Suprapubic skin (tissue), 4 donors: ENCODE measurements around the gene ADAMTSL2. TPM values are rescaled to one million over a fixed set of nuclear protein-coding genes. Genes with fewer than 3 reads are reported as not detected.

Experiments used
- DNase-seq, 2 donors: peaks; one replicate each; pipeline ENCODE4 v3.0.0-alpha.2; 2019; ENCODE audit warnings: low spot score in 2 of 2
- H3K27ac ChIP-seq: fragments of 200-600 bp; sonication (generic); one replicate; pipeline ENCODE4 v1.5.1; 2019
- H3K27me3 ChIP-seq: fragments of 200-600 bp; sonication (generic); one replicate; pipeline ENCODE4 v1.5.1; 2019
- H3K36me3 ChIP-seq: fragments of 200-600 bp; sonication (generic); one replicate; pipeline ENCODE4 v1.5.1; 2019
- H3K4me1 ChIP-seq: fragments of 200-600 bp; sonication (generic); one replicate; pipeline ENCODE4 v1.5.1; 2019
- H3K4me3 ChIP-seq: fragments of 200-600 bp; sonication (generic); one replicate; pipeline ENCODE4 v1.5.1; 2019; ENCODE audit warnings: mild to moderate bottlenecking
- H3K9me3 ChIP-seq: fragments of 200-600 bp; sonication (generic); one replicate; pipeline ENCODE4 v1.5.1; 2019
- CTCF ChIP-seq, 2 donors: fragments of 200-600 bp in 1 of 2; fragments of 450-650 bp in 1 of 2; sonication (generic) in 1 of 2; IDR thresholded peaks; one replicate each; pipeline ENCODE4 v1.5.1; 2016 to 2019; ENCODE audit warnings: antibody characterized with exemption in 2 of 2, mild to moderate bottlenecking in 1 of 2, moderate library complexity in 1 of 2
- EP300 ChIP-seq: sonication (generic); formaldehyde crosslinking; IDR thresholded peaks from one replicate; pipeline ENCODE4 v1.6.1; 2017; ENCODE audit warnings: antibody characterized with exemption
- POLR2A ChIP-seq, 2 donors: fragments of 450-650 bp; IDR thresholded peaks; one replicate each; pipeline ENCODE4 v1.6.1; 2017; ENCODE audit warnings: antibody characterized with exemption in 2 of 2, mild to moderate bottlenecking in 2 of 2, moderate library complexity in 2 of 2
- POLR2AphosphoS5 ChIP-seq, 3 donors: sonication (generic); formaldehyde crosslinking; IDR thresholded peaks; one replicate each; pipeline ENCODE4 v1.6.1; 2017; ENCODE audit warnings: antibody characterized with exemption in 3 of 3
- WGBS: methylation state at CpG from one replicate; pipeline ENCODE4 v1.1.5; 2018; 5-methylcytosine and 5-hydroxymethylcytosine counted together
- total RNA-seq, 4 donors: library from RNA; depleted of rRNA; stranded (reverse); fragments of >200 nt; gene quantifications; one replicate each; pipeline ENCODE4 v1.1.0, GENCODE V29; 2016

ADAMTSL2 gene
- total RNA-seq, 4 donors from 2014 or later: 0.16 to 0.85 (median 0.46) TPM

GRCh38 chr9:133612051-133612450 is 77.5 kb downstream of the ADAMTSL2 start:
- H3K27ac ChIP-seq: no peak overlapping the region
- DNase-seq: no peak
- peaks cover 99% of the 10 kb centered on the region for H3K27me3 ChIP-seq
- no peak overlapping the region for H3K4me3 ChIP-seq
- 84% methylated on average over 9 of the region's 9 CpGs for WGBS
- TF ChIP-seq CTCF (IDR thresholded peaks at IDR 0.05) (no peak), EP300 (no peak), POLR2A (IDR thresholded peaks at IDR 0.05) (no peak), POLR2AphosphoS5 (IDR thresholded peaks at IDR 0.05) (no peak)
- peaks cover 7% of the 10 kb centered on the region for H3K4me1 ChIP-seq
- no peaks in the 10 kb centered on the region for H3K36me3 ChIP-seq
- H3K9me3 ChIP-seq: no peaks in the 10 kb centered on the region

- Histone ChIP-seq H3K27me3 (peaks cover 99% of the 10 kb centered on the region), H3K9me3 (no peaks in the 10 kb centered on the region), H3K27ac (no peak overlapping the region), H3K36me3 (no peaks in the 10 kb centered on the region), H3K4me3 (no peak overlapping the region), H3K4me1 (peaks cover 7% of the 10 kb centered on the region)
- TF ChIP-seq POLR2A (IDR thresholded peaks at IDR 0.05) (no peak), EP300 (no peak), CTCF (IDR thresholded peaks at IDR 0.05) (no peak), POLR2AphosphoS5 (IDR thresholded peaks at IDR 0.05) (no peak)
- DNase-seq: no peak
- 41% methylated on average over 7 of the region's 8 CpGs for WGBS
Measured at GRCh38 chr9:133612816-133613215, 78.3 kb downstream of the ADAMTSL2 start.

- peaks cover 7% of the 10 kb centered on the region for H3K4me1 ChIP-seq
- H3K27me3 ChIP-seq: peaks cover 99% of the 10 kb centered on the region
- DNase-seq: no peak
- H3K9me3 ChIP-seq: no peaks in the 10 kb centered on the region
- WGBS: 75% methylated on average over 16 of the region's 16 CpGs
- no peak for TF ChIP-seq EP300
- no peak for TF ChIP-seq POLR2A (IDR thresholded peaks at IDR 0.05)
- no peak for TF ChIP-seq CTCF (IDR thresholded peaks at IDR 0.05)
- no peak for TF ChIP-seq POLR2AphosphoS5 (IDR thresholded peaks at IDR 0.05)
- no peak overlapping the region for H3K27ac ChIP-seq
- no peak overlapping the region for H3K4me3 ChIP-seq
- no peaks in the 10 kb centered on the region for H3K36me3 ChIP-seq
Measured at GRCh38 chr9:133613432-133613831, 78.9 kb downstream of the ADAMTSL2 start.

- Histone ChIP-seq H3K27me3 (peaks cover 96% of the 10 kb centered on the region), H3K27ac (no peak overlapping the region), H3K4me3 (no peak overlapping the region), H3K36me3 (no peaks in the 10 kb centered on the region), H3K9me3 (no peaks in the 10 kb centered on the region), H3K4me1 (peaks cover 5% of the 10 kb centered on the region)
- TF ChIP-seq POLR2AphosphoS5 (IDR thresholded peaks at IDR 0.05): no peak
- TF ChIP-seq EP300: no peak
- no peak for TF ChIP-seq CTCF (IDR thresholded peaks at IDR 0.05)
- no peak for TF ChIP-seq POLR2A (IDR thresholded peaks at IDR 0.05)
- DNase-seq: no peak
- 62% methylated on average over 10 of the region's 10 CpGs for WGBS
Measured at GRCh38 chr9:133614056-133614455, 79.6 kb downstream of the ADAMTSL2 start.

- no peaks in the 10 kb centered on the region for H3K9me3 ChIP-seq
- no peak overlapping the region for H3K27ac ChIP-seq
- WGBS: 64% methylated on average over 5 of the region's 5 CpGs
- H3K27me3 ChIP-seq: peaks cover 95% of the 10 kb centered on the region
- TF ChIP-seq POLR2A (IDR thresholded peaks at IDR 0.05) (no peak), EP300 (no peak), POLR2AphosphoS5 (IDR thresholded peaks at IDR 0.05) (no peak), CTCF (IDR thresholded peaks at IDR 0.05) (no peak)
- H3K4me3 ChIP-seq: no peak overlapping the region
- H3K4me1 ChIP-seq: peaks cover under 1% of the 10 kb centered on the region
- no peaks in the 10 kb centered on the region for H3K36me3 ChIP-seq
- DNase-seq: no peak
Measured at GRCh38 chr9:133614678-133615077, 80.2 kb downstream of the ADAMTSL2 start.
